NB4 (cell line): ENCODE measurements around the gene SOS2.

Experiments used
- MYC ChIP-seq: IDR thresholded peaks from 2 replicates; pipeline ENCODE4 v1.6.1; 2011; ENCODE audit warnings: low read depth, low read length
- POLR2A ChIP-seq: IDR thresholded peaks from 2 replicates; pipeline ENCODE4 v1.6.1; 2011; ENCODE audit warnings: mild to moderate bottlenecking; ENCODE audit not compliant: insufficient read length; ENCODE audit errors: extremely low read depth
- TF ChIP-seq, protein P1 (sequence below): IDR thresholded peaks from one replicate; pipeline ENCODE4 v1.5.1; 2012; ENCODE audit warnings: low read depth, low read length
- TF ChIP-seq, protein P2 (sequence below): IDR thresholded peaks from 2 replicates; pipeline ENCODE4 v1.6.1; 2011; ENCODE audit warnings: low read depth, low read length

DNA sequence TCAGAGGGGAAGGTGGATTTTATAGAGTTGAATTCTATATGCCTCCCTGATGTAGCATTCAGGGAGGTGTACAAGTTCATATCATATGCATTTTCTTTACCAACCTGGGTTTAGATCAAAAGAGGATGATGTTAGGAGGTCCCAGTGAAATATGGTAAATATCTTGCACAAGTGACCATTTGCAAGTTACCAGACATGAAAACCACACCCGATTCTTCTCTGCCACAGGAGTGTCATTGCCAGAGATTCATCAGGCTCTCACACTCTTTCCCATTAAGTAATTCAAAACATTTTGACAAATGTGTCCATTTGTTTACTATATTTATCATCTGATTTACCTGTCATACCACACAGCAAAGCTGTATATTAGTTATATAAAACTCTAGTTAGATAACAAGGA lies 159.0 kb downstream of the SOS2 start:
- TF ChIP-seq, protein P1, sequence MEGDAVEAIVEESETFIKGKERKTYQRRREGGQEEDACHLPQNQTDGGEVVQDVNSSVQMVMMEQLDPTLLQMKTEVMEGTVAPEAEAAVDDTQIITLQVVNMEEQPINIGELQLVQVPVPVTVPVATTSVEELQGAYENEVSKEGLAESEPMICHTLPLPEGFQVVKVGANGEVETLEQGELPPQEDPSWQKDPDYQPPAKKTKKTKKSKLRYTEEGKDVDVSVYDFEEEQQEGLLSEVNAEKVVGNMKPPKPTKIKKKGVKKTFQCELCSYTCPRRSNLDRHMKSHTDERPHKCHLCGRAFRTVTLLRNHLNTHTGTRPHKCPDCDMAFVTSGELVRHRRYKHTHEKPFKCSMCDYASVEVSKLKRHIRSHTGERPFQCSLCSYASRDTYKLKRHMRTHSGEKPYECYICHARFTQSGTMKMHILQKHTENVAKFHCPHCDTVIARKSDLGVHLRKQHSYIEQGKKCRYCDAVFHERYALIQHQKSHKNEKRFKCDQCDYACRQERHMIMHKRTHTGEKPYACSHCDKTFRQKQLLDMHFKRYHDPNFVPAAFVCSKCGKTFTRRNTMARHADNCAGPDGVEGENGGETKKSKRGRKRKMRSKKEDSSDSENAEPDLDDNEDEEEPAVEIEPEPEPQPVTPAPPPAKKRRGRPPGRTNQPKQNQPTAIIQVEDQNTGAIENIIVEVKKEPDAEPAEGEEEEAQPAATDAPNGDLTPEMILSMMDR = no peak
- TF ChIP-seq POLR2A (no peak), MYC (no peak)
- TF ChIP-seq, protein P2, sequence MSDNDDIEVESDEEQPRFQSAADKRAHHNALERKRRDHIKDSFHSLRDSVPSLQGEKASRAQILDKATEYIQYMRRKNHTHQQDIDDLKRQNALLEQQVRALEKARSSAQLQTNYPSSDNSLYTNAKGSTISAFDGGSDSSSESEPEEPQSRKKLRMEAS = no peak
